ENCODE measurements around the gene GSDME. TPM values are rescaled to one million over a fixed set of nuclear protein-coding genes. Genes with fewer than 3 reads are reported as not detected.

GSDME gene
- polyA plus RNA-seq, 3 donors = 12.6 to 17.1 (median 16.9) TPM

- DNase-seq = no peak
Measured at GRCh38 chr7:24657980-24658379, 99.3 kb downstream of the GSDME start.

- no peak for DNase-seq
Measured at GRCh38 chr7:24656608-24657007, 100.7 kb downstream of the GSDME start.

GRCh38 chr7:24654305-24654704 is 103.0 kb downstream of the GSDME start:
- no peak for DNase-seq

- no peak for DNase-seq
Measured at GRCh38 chr7:24653316-24654085, 103.8 kb downstream of the GSDME start.

GRCh38 chr7:24652251-24652939 is 104.9 kb downstream of the GSDME start:
- no peak for DNase-seq

Other genes with a start within 250 kb of the GSDME start
- 10 to 100 TPM in 2 of 3 donors, 1 to 10 TPM in 1; 9.8 to 12.1 (median 10.9) TPM for gene PALS2, start 184.0 kb downstream of the GSDME start, polyA plus RNA-seq (ENCODE audit: insufficient read length in 3 of 3)
- 10 to 100 TPM; 17.7 to 26.9 (median 23.5) TPM for gene OSBPL3, start 222.7 kb upstream of the GSDME start, polyA plus RNA-seq (ENCODE audit: insufficient read length in 3 of 3)

All from renal pelvis (tissue), 4 donors.